ENCODE results near the gene CYBA. TPM values are rescaled to one million over a fixed set of nuclear protein-coding genes. Genes with fewer than 3 reads are reported as not detected.

CYBA gene
- total and polyA plus RNA-seq, 2 of the 4 experiments (the other 2 are of a cell fraction) = 65.6 to 169 TPM

DNA sequence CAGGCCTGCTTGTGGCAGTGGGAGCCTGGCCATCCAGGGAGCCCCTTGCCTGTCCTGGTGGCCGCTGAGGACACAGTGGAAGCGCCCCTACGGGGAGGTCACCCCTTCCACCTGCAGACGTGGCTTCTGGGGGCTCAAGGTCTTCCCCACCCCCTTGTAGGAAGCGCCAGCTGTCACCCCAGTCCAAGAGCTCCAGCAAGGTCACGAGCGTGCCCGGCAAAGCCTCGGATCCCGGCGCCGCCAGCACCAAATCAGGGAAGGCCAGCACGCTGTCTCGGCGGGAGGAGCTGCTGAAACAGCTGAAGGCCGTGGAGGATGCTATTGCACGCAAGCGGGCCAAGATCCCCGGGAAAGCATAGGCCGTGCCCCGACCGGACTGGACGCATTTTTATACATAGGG, 19.9 kb downstream of the CYBA start:
- Histone ChIP-seq H3K4ac (ENCODE audit: low read depth, low read length) (no peak overlapping the region), H3K23ac (ENCODE audit: low read depth, low read length) (no peak overlapping the region), H4K8ac (ENCODE audit: low read depth in 2 of 2, low read length in 2 of 2) (no peak overlapping the region), H4K20me1 (ENCODE audit: insufficient read depth, low read length) (no peaks in the 10 kb centered on the region; the same call in 1 of the 2 replicates), H3K14ac (replicated peaks; ENCODE audit: low read depth, low read length) (no peak overlapping the region), H3K4me3 (ENCODE audit: insufficient read depth, low read depth, low read length) (no peak overlapping the region), H3K18ac (ENCODE audit: low read depth, low read length) (no peak overlapping the region), H2AK9ac (replicated peaks; ENCODE audit: low read depth, low read length, poor library complexity) (no peak overlapping the region), H4K91ac (ENCODE audit: insufficient read depth, low read depth, low read length) (no peak overlapping the region), H2BK20ac (ENCODE audit: low read depth, low read length) (no peak overlapping the region), H2BK120ac (ENCODE audit: low read depth, low read length) (no peak overlapping the region), H2AFZ (replicated peaks; ENCODE audit: low read length, poor library complexity) (no peak overlapping the region), H3K79me1 (ENCODE audit: low read depth in 1 of 2, low read length in 2 of 2) (peaks cover 0 to 7% of the 10 kb centered on the region in 2 experiments; a peak in 2 of 4 replicates), H4K5ac (ENCODE audit: low read depth, low read length) (no peak overlapping the region), H3K56ac (ENCODE audit: extremely low read depth, insufficient read depth, low read length) (no peak overlapping the region), H2BK15ac (ENCODE audit: low read depth, low read length) (no peak overlapping the region), H2BK5ac (ENCODE audit: low read depth, low read length, poor library complexity, severe bottlenecking) (no peak overlapping the region), H3K9ac (ENCODE audit: low read depth, low read length) (no peak overlapping the region), H3K27me3 (ENCODE audit: control insufficient read depth, insufficient read depth, low read length) (no peaks in the 10 kb centered on the region), H3K9me3 (ENCODE audit: control insufficient read depth, insufficient read depth, low read length) (no peaks in the 10 kb centered on the region), H3K9me1 (ENCODE audit: insufficient read depth, low read length) (no peaks in the 10 kb centered on the region), H3K27ac (ENCODE audit: insufficient read depth, low read length) (no peak overlapping the region), H3K4me1 (ENCODE audit: control insufficient read depth, insufficient read depth, low read length) (peaks cover 8% of the 10 kb centered on the region), H3K36me3 (ENCODE audit: control insufficient read depth, insufficient read depth, low read length) (peaks cover 56% of the 10 kb centered on the region), H3K4me2 (ENCODE audit: low read depth, low read length) (no peak overlapping the region), H2AK5ac (ENCODE audit: low read depth, low read length) (no peak overlapping the region)
- TF ChIP-seq MAFK (IDR thresholded peaks at IDR 0.05; ENCODE audit: low read depth, low read length) (no peak), USF2 (IDR thresholded peaks at IDR 0.05; ENCODE audit: low read depth, low read length) (no peak), CTCF (conservative IDR thresholded peaks at IDR 0.05; ENCODE audit: low read depth, low read length) (no peak), RFX5 (IDR thresholded peaks at IDR 0.05; ENCODE audit: low read depth, low read length) (no peak), POLR2A (IDR thresholded peaks at IDR 0.05; ENCODE audit: low read depth, low read length) (no peak), MAZ (IDR thresholded peaks at IDR 0.05; ENCODE audit: borderline replicate concordance, low read depth, low read length) (no peak), ELK1 (IDR thresholded peaks at IDR 0.05; ENCODE audit: borderline replicate concordance, low read depth, low read length) (no peak), NFE2L2 (IDR thresholded peaks at IDR 0.05; ENCODE audit: low read depth, low read length) (no peak), RCOR1 (IDR thresholded peaks at IDR 0.05; ENCODE audit: insufficient replicate concordance, low read length) (no peak), RAD21 (IDR thresholded peaks at IDR 0.05; ENCODE audit: low read length) (no peak), BHLHE40 (IDR thresholded peaks at IDR 0.05; ENCODE audit: low read depth, low read length) (no peak), CHD1 (IDR thresholded peaks at IDR 0.05; ENCODE audit: low read depth, low read length) (no peak), SMC3 (IDR thresholded peaks at IDR 0.05; ENCODE audit: low read depth, low read length) (no peak), CEBPB (IDR thresholded peaks at IDR 0.05; ENCODE audit: low read depth, low read length) (no peak), MXI1 (IDR thresholded peaks at IDR 0.05; ENCODE audit: borderline replicate concordance, low read depth, low read length) (no peak), FOS (IDR thresholded peaks at IDR 0.05; ENCODE audit: low read depth, low read length) (no peak)
- 98% methylated on average over 12 of the region's 23 CpGs; no CpG with 5 or more reads in 1 of the 2 experiments for WGBS, 2 experiments (ENCODE audit: extremely low coverage in 2 of 2, insufficient read length in 1 of 2)
- ATAC-seq (ENCODE audit: low read depth) (no peak), DNase-seq (no peak)
- BruUV-seq (replicated peaks) = no TSS peak
- POLR2A ChIA-PET (ENCODE audit: unreplicated experiment) = no interaction called here
- in situ Hi-C loops (cut with MboI; ENCODE audit: low sequenced_read_pairs) (no loop called here), dilution Hi-C loops (cut with HindIII; ENCODE audit: low sequenced_read_pairs, unreplicated experiment) (no loop called here), intact Hi-C loops (cut with micrococcal nuclease) (no loop called here)
- CTCF ChIA-PET = no interaction called here

Data from IMR-90 (cell line).